HUES6 (cell line): ENCODE data around the gene PMP22.

Experiments
- H3K27ac ChIP-seq: 2 replicates; pipeline ENCODE4 v1.7.0; 2013; ENCODE audit warnings: low read depth, mild to moderate bottlenecking, low read length, inconsistent platforms
- H3K27me3 ChIP-seq: 2 replicates; pipeline ENCODE4 v1.6.1; 2013; ENCODE audit warnings: low read length; ENCODE audit not compliant: control insufficient read depth, insufficient read depth
- H3K36me3 ChIP-seq: 2 replicates; pipeline ENCODE4 v1.6.1; 2013; ENCODE audit warnings: low read length; ENCODE audit not compliant: control insufficient read depth, insufficient read depth
- H3K4me1 ChIP-seq: 2 replicates; pipeline ENCODE4 v1.6.1; 2013; ENCODE audit warnings: low read length; ENCODE audit not compliant: control insufficient read depth, insufficient read depth
- H3K4me3 ChIP-seq: 2 replicates; pipeline ENCODE4 v1.5.1; 2013; ENCODE audit warnings: low read depth, low read length
- H3K9ac ChIP-seq: one replicate; pipeline ENCODE4 v1.6.1; 2013; ENCODE audit warnings: mild to moderate bottlenecking, low read length
- H3K9me3 ChIP-seq: 2 replicates; pipeline ENCODE4 v1.6.1; 2013; ENCODE audit warnings: low read depth, low read length; ENCODE audit not compliant: control insufficient read depth, insufficient read depth

The PMP22 gene

GRCh38 chr17:15291674-15292361 is 26.7 kb upstream of the PMP22 start:
- Histone ChIP-seq H3K27me3 (no peaks in the 10 kb centered on the region), H3K4me1 (peaks cover 6% of the 10 kb centered on the region; the same call in 1 of the 2 replicates), H3K27ac (no peak overlapping the region), H3K4me3 (no peak overlapping the region), H3K36me3 (no peaks in the 10 kb centered on the region), H3K9ac (no peak overlapping the region), H3K9me3 (no peaks in the 10 kb centered on the region)

DNA sequence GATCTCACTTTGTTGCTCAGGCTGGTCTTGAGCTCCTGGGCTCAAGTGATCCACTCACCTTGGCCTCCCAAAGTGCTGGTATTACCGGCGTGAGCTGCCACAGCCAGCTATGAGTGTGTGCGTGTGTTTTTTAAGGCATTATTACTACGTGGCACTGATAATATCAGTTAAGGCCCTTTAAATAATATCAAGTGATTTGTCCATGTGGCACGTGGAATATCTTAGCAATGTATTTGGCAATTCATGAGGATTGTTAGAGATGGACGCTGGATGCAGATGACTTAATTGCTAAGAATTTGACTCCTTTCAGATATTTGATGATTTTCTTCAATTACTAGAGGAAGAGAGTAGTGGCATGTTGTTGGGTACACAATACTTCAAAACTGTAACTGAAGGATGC is 25.5 kb upstream of the PMP22 start:
- Histone ChIP-seq H3K9ac (no peak overlapping the region), H3K27me3 (no peaks in the 10 kb centered on the region), H3K4me1 (peaks cover 6% of the 10 kb centered on the region; the same call in 1 of the 2 replicates), H3K27ac (no peak overlapping the region), H3K4me3 (no peak overlapping the region), H3K9me3 (no peaks in the 10 kb centered on the region), H3K36me3 (no peaks in the 10 kb centered on the region)

GRCh38 chr17:15289285-15290183 is 24.4 kb upstream of the PMP22 start:
- no peak overlapping the region for H3K9ac ChIP-seq
- no peaks in the 10 kb centered on the region for H3K36me3 ChIP-seq
- H3K4me1 ChIP-seq, result peaks cover 6% of the 10 kb centered on the region; the same call in 1 of the 2 replicates
- no peaks in the 10 kb centered on the region for H3K27me3 ChIP-seq
- H3K27ac ChIP-seq, result no peak overlapping the region
- H3K9me3 ChIP-seq, result no peaks in the 10 kb centered on the region
- H3K4me3 ChIP-seq, result no peak overlapping the region

DNA sequence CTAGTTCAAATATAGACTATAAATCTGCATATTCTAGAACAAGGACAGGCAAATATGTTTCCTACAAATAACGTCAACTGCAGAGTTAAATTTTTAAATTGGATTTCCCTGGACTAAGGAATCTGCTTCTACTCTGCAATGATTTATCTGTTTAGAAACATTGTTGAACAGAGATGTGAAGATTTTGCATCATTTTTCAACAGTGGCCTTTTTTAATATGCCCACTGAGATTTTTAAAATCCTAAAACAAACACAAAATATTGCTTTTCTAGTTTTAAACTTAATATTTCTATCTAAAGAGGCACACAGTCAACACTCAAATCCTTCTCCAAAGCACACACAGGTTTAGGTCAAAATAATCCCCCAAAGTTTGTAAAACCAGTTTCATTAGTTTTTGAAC is 23.7 kb upstream of the PMP22 start:
- no peak overlapping the region for H3K27ac ChIP-seq
- H3K36me3 ChIP-seq, result no peaks in the 10 kb centered on the region
- H3K4me1 ChIP-seq, result peaks cover 6% of the 10 kb centered on the region; the same call in 1 of the 2 replicates
- H3K9me3 ChIP-seq, result no peaks in the 10 kb centered on the region
- H3K4me3 ChIP-seq, result no peak overlapping the region
- H3K9ac ChIP-seq, result no peak overlapping the region
- H3K27me3 ChIP-seq, result no peaks in the 10 kb centered on the region

GRCh38 chr17:15287538-15288267 is 22.6 kb upstream of the PMP22 start:
- Histone ChIP-seq H3K27ac (no peak overlapping the region), H3K4me3 (no peak overlapping the region), H3K27me3 (no peaks in the 10 kb centered on the region; the same call in 1 of the 2 replicates), H3K9ac (no peak overlapping the region), H3K36me3 (no peaks in the 10 kb centered on the region), H3K9me3 (no peaks in the 10 kb centered on the region), H3K4me1 (peaks cover 6% of the 10 kb centered on the region; the same call in 1 of the 2 replicates)

DNA sequence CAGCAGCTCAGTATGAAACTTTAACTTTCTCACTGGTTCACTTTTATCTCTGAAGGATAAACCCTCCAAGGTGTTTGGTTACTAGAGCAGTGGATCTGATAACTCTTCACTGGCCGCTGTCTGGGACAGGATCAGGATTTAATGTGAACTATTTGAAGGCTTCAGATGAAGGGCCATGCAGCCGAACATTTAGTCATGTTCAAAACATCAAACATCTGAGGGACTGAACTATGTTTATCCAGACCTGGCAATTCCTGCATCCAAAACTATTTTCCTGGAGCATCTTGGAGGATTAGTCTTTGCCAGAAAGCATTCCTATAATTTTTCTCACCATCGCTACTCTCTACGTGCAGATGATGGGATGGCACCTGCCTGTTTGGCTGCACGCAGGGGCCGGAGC is 20.3 kb upstream of the PMP22 start:
- H3K27me3 ChIP-seq, result no peaks in the 10 kb centered on the region; the same call in 1 of the 2 replicates
- no peaks in the 10 kb centered on the region for H3K36me3 ChIP-seq
- H3K27ac ChIP-seq, result no peak overlapping the region
- no peaks in the 10 kb centered on the region for H3K4me1 ChIP-seq
- H3K9me3 ChIP-seq, result no peaks in the 10 kb centered on the region
- H3K9ac ChIP-seq, result no peak overlapping the region
- no peak overlapping the region for H3K4me3 ChIP-seq

GRCh38 chr17:15284537-15284936 is 19.4 kb upstream of the PMP22 start:
- no peaks in the 10 kb centered on the region for H3K9me3 ChIP-seq
- H3K4me1 ChIP-seq, result no peaks in the 10 kb centered on the region
- no peak overlapping the region for H3K9ac ChIP-seq
- H3K27me3 ChIP-seq, result no peaks in the 10 kb centered on the region; the same call in 1 of the 2 replicates
- no peaks in the 10 kb centered on the region for H3K36me3 ChIP-seq
- H3K4me3 ChIP-seq, result no peak overlapping the region
- no peak overlapping the region for H3K27ac ChIP-seq

GRCh38 chr17:15284107-15284506 is 19.0 kb upstream of the PMP22 start:
- H3K36me3 ChIP-seq, result no peaks in the 10 kb centered on the region
- no peak overlapping the region for H3K4me3 ChIP-seq
- H3K9me3 ChIP-seq, result peaks cover 3% of the 10 kb centered on the region; the same call in 1 of the 2 replicates
- H3K4me1 ChIP-seq, result no peaks in the 10 kb centered on the region
- no peak overlapping the region for H3K9ac ChIP-seq
- no peak overlapping the region for H3K27ac ChIP-seq
- no peaks in the 10 kb centered on the region; the same call in 1 of the 2 replicates for H3K27me3 ChIP-seq

DNA sequence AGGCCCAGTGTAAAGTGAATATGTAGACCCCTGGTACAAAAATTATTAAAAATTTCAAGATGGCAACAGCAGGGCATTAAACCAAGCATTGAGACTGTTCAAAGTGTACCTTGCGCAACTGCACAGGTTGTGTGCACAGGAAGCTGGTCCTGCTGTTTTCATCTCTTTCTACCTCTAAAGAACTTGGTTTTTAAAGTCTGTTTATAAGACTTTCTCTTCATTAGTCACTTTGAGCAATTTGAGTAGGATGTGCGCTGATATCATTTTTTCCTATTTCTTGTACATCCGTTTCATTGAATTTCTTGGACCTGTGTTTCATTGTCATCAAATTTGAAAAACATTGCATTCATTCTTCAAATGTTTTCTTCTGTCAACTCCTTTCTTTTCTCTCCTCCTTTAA is 16.8 kb upstream of the PMP22 start:
- Histone ChIP-seq H3K27me3 (no peaks in the 10 kb centered on the region; the same call in 1 of the 2 replicates), H3K9me3 (peaks cover 4% of the 10 kb centered on the region; the same call in 1 of the 2 replicates), H3K27ac (no peak overlapping the region), H3K4me3 (no peak overlapping the region), H3K36me3 (no peaks in the 10 kb centered on the region), H3K4me1 (peaks cover 9% of the 10 kb centered on the region), H3K9ac (no peak overlapping the region)

DNA sequence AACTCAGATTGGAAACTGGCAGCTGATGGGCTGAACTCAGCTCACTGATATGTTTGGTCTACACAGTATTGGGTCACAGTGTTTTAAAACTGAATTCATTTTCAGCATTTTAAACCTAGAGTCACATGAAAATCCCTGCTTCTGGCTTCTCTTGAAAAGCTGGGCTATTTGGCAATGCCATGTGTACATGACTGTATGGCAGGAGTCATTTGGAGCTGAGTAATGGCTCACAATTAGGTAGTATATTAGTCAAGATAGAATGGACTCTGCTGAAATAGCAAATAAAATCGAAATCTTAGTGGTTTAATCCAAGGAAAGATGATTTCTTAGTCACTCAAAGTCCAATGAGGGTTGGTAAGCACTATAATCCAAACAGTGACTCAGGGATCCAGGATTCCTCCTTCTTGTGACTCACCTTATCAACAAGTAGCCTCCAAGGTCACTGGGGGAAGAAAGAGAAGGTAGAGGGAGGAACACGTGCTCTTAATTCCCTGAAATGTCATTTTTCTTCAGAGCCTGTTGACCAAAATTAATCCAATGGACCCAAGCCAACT is 13.9 kb upstream of the PMP22 start:
- Histone ChIP-seq H3K4me1 (peaks cover 9% of the 10 kb centered on the region), H3K27me3 (no peaks in the 10 kb centered on the region; the same call in 1 of the 2 replicates), H3K9me3 (peaks cover 7% of the 10 kb centered on the region), H3K27ac (no peak overlapping the region), H3K9ac (no peak overlapping the region), H3K4me3 (no peak overlapping the region), H3K36me3 (no peaks in the 10 kb centered on the region)
